Lower lobe of right lung (tissue), 2 donors: Measurements from ENCODE around the gene GADD45GIP1. TPM values are rescaled to one million over a fixed set of nuclear protein-coding genes. Genes with fewer than 3 reads are reported as not detected.
"Not testable (repeated sequence)": the region's sequence is repeated elsewhere in the genome, so short reads cannot be mapped to it uniquely, and the experiment has no call there.

Source experiments
- ATAC-seq, 2 donors: fragments of 200-7000 bp; cut with Tn5 transposase; one replicate each; pipeline ENCODE4 v1.9.1; 2020 to 2022; ENCODE audit warnings: mild to moderate bottlenecking in 2 of 2, moderate library complexity in 2 of 2
- DNase-seq: peaks from one replicate; pipeline ENCODE4 v3.0.0-alpha.2; 2020
- H3K27ac ChIP-seq: fragments of 200-600 bp; one replicate; pipeline ENCODE4 v1.8.0; 2022
- H3K27me3 ChIP-seq: fragments of 200-600 bp; one replicate; pipeline ENCODE4 v1.8.0; 2022; ENCODE audit warnings: low read depth
- H3K36me3 ChIP-seq: fragments of 200-600 bp; one replicate; pipeline ENCODE4 v1.8.0; 2022; ENCODE audit warnings: mild to moderate bottlenecking
- H3K4me1 ChIP-seq: fragments of 200-600 bp; one replicate; pipeline ENCODE4 v1.8.0; 2022
- H3K4me3 ChIP-seq: fragments of 200-600 bp; one replicate; pipeline ENCODE4 v1.8.0; 2022; ENCODE audit warnings: mild to moderate bottlenecking
- H3K9me3 ChIP-seq: fragments of 200-600 bp; one replicate; pipeline ENCODE4 v1.8.0; 2022
- intact Hi-C: fragments of 100-400 bp; cut with DNase I; formaldehyde crosslinking; loops from one replicate; pipeline ENCODE4 v1.11.0; 2022
- total RNA-seq: library from RNA; stranded (reverse); fragmentation: NEBNext Ultra II Directional; extraction: Animal tissue kit (Norgen Biotek cat#: 25700); gene quantifications from one replicate; pipeline ENCODE4 v1.2.1, GENCODE V29; 2021
- TF ChIP-seq, protein P1 (sequence below): fragments of 200-600 bp; IDR thresholded peaks from one replicate; pipeline ENCODE4 v1.8.0; 2022; ENCODE audit warnings: antibody characterized with exemption, mild to moderate bottlenecking
- donor health status: DM: no; HTN: yes; CAD: no; lungs with severe emphysema.

Gene GADD45GIP1
- total RNA-seq, 1 donor from 2014 or later = 14.8 TPM

DNA sequence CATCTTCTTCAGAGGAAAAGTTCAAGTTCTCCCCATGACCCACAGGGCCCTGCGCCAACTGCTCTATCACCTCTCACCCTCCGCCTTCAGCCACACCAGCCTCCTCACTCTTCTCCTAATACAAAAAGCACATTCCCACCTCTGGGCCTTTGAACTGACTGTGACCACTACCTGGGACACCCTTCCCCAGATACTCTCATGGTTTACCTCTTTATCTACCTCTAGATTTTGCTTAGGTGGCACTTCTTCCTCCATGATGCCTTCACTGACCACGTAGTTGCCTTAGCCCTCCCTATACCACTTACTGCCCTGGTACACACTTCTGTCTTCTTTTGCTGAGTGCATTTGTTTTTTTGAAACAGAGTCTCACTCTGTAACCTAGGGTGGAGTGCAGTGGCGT is 34.1 kb downstream of the GADD45GIP1 start:
- no peaks in the 10 kb centered on the region for H3K27me3 ChIP-seq
- H3K4me3 ChIP-seq = no peak overlapping the region
- peaks cover 6% of the 10 kb centered on the region for H3K4me1 ChIP-seq
- TF ChIP-seq, protein P1, sequence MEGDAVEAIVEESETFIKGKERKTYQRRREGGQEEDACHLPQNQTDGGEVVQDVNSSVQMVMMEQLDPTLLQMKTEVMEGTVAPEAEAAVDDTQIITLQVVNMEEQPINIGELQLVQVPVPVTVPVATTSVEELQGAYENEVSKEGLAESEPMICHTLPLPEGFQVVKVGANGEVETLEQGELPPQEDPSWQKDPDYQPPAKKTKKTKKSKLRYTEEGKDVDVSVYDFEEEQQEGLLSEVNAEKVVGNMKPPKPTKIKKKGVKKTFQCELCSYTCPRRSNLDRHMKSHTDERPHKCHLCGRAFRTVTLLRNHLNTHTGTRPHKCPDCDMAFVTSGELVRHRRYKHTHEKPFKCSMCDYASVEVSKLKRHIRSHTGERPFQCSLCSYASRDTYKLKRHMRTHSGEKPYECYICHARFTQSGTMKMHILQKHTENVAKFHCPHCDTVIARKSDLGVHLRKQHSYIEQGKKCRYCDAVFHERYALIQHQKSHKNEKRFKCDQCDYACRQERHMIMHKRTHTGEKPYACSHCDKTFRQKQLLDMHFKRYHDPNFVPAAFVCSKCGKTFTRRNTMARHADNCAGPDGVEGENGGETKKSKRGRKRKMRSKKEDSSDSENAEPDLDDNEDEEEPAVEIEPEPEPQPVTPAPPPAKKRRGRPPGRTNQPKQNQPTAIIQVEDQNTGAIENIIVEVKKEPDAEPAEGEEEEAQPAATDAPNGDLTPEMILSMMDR = no peak
- no peak for DNase-seq
- no peak overlapping the region for H3K27ac ChIP-seq
- no peak for ATAC-seq
- peaks cover 60% of the 10 kb centered on the region for H3K36me3 ChIP-seq
- no peaks in the 10 kb centered on the region for H3K9me3 ChIP-seq
- intact Hi-C loops = no loop called here

DNA sequence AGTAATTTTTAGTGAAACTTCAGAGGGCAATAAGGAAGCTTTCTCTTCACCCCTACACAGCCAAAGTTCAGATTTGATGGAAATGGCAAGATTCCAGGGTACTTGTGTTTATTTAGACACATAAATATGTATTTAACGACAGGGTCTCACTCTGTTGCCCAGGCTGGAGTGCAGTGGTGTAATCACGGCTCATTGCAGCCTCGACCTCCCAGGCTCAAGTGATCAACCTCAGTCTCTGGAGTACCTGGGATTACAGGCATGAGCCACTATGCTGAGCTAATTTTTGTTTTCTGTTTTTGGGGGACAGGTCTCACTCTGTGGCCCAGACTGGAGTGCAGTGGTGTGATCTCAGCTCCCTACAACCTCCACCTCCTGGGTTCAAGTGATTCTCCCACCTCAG is 36.0 kb downstream of the GADD45GIP1 start:
- intact Hi-C loops = no loop called here
- Histone ChIP-seq H3K27me3 (no peaks in the 10 kb centered on the region), H3K9me3 (no peaks in the 10 kb centered on the region), H3K4me1 (peaks cover 6% of the 10 kb centered on the region), H3K4me3 (no peak overlapping the region), H3K36me3 (peaks cover 41% of the 10 kb centered on the region), H3K27ac (no peak overlapping the region)
- no peak for DNase-seq
- TF ChIP-seq, protein P1 = no peak
- no peak for ATAC-seq

DNA sequence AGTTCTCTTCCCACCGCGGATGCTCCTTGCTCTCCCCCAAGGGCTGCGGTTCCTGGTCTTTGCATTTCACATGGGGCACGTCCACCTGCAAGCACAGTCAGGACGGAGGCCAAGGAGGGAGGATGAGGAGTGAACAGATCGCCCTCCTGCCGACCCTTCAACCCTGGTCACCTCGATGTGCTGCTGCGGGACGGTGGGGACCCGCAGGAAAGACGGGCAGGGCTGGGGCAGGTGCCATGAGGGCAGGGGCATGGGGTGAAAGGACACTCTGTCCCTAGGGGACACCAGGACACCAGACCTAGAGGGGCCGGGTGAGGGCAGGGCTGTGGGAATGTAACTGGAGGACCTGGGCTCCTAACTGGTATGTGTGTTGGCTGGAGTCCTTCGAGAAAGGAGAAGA is 38.8 kb downstream of the GADD45GIP1 start:
- TF ChIP-seq, protein P1 = no peak
- no peaks in the 10 kb centered on the region for H3K9me3 ChIP-seq
- peaks cover 16% of the 10 kb centered on the region for H3K4me1 ChIP-seq
- no peak overlapping the region for H3K4me3 ChIP-seq
- H3K27me3 ChIP-seq = no peaks in the 10 kb centered on the region
- no peak overlapping the region for H3K27ac ChIP-seq
- ATAC-seq (no peak), DNase-seq (no peak)
- intact Hi-C loops = no loop called here
- H3K36me3 ChIP-seq = peaks cover 13% of the 10 kb centered on the region

DNA sequence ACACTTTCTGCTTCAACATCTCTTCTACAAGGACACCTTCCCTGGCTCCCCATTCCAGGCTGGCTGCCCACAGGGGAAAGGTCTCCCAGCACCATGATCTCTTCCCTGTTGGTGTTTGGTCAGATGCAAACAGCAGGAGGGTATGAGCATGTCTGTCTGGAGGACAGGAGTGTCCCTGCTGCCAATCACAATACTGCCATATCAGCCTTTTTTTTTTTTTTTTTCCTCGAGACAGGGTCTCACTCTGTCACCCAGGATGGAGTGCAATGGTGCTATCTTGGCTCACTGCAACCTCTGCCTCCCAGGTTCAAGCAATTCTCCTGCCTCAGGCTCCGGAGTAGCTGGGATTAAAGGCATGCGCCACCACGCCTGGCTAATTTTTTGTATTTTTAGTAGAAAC is 41.2 kb downstream of the GADD45GIP1 start:
- H3K36me3 ChIP-seq, DNase-seq, H3K4me3 ChIP-seq, intact Hi-C loops, H3K9me3 ChIP-seq, H3K27ac ChIP-seq, ATAC-seq, H3K27me3 ChIP-seq: not testable (repeated sequence)
- peaks cover 27% of the 10 kb centered on the region for H3K4me1 ChIP-seq

DNA sequence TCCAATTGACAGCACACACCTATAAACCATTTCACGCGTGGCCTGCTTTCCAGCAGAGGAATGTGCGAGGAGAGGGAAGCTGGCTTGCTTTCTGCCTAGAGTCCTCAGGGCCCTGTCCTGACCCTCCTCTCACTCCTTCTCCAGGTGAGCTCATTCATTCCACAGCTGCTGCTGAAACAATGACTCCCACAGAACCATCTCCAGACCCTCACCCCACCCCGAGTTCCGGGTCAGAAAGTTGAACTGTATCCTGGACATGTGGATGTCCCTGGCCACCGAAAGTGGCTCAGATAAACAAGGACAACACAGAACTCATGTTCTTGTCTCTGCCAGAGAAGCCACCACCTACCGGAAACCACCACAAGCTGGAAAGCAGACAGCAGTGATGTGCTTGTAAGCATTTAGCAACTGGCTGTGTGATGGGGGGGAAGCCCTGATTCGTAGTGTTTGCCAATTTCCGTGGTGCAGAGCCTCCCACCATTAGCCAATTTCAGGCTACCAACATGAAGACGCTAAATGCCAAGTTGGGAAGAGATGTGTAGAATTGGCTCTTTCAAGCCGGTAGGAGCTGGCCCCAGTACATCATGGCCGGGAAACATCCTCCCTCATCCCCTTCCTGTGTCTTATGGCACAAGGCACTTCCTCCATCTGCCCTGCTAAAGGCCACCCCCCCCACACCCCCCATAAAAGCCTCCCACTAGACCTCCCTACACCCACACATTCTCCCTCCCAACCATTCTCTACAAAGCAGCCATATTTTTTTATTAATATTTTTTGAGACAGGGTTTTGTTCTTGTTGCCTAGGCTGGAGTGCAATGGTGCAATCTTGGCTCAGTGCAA is 43.0 kb downstream of the GADD45GIP1 start:
- peak overlapping the region; percentile 65 for H3K27ac ChIP-seq
- H3K4me3 ChIP-seq = no peak overlapping the region
- peaks cover 26% of the 10 kb centered on the region for H3K4me1 ChIP-seq
- TF ChIP-seq, protein P1 = no peak
- ATAC-seq = peak; percentile 18 to 47
- H3K9me3 ChIP-seq = no peaks in the 10 kb centered on the region
- intact Hi-C loops = no loop called here
- H3K36me3 ChIP-seq = no peaks in the 10 kb centered on the region
- H3K27me3 ChIP-seq = no peaks in the 10 kb centered on the region
- no peak for DNase-seq

DNA sequence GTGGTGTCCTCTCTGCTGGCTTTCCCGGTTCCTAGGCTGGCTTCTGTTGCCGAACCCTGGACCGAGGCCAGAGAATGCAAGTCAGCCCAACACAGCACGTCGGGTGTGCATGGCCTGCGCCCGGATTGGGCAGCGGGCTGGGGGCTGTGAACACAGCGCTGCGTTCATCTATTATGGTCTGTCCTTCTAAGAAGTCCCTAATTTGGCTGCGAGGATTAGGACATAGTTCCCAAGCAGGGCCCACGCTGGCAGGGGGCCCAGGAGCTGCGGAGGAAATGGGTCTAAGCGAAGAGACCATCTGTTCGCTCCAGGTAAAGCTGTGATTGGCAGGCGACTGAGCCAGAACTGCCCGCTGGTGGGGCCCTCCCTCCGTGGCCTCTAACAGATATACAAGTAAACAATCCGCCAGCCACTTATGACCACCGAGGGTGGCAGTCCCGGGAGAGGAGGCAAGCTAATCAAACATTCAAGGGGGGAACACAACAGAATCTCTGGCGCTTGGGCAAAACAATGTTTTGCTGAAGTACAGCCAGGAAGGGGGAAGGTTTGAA is 43.9 kb downstream of the GADD45GIP1 start:
- peak; percentile 77 for DNase-seq
- peak overlapping the region; percentile 65 for H3K27ac ChIP-seq
- H3K27me3 ChIP-seq = no peaks in the 10 kb centered on the region
- H3K9me3 ChIP-seq = no peaks in the 10 kb centered on the region
- TF ChIP-seq, protein P1 = no peak
- intact Hi-C loops = no loop called here
- H3K4me3 ChIP-seq = peak overlapping the region; percentile 28
- H3K36me3 ChIP-seq = no peaks in the 10 kb centered on the region
- peaks cover 22% of the 10 kb centered on the region for H3K4me1 ChIP-seq
- ATAC-seq = peak; percentile 74 to 79
